Upper lobe of left lung (tissue), 4 donors: ENCODE results near the gene LRP1B.

Experiments used
- CTCF ChIP-seq, 6 experiments: fragments of 450-650 bp in 4 of 6; fragments of 200-600 bp in 2 of 6; sonication (generic) in 2 of 6; IDR thresholded peaks; one replicate each; pipeline ENCODE4 v1.5.1; 2016 to 2019; ENCODE audit warnings: antibody characterized with exemption in 6 of 6
- POLR2A ChIP-seq, 4 donors: fragments of 450-650 bp; IDR thresholded peaks; one replicate each; pipeline ENCODE4 v1.5.1; 2016 to 2017; ENCODE audit warnings: antibody characterized with exemption in 4 of 4, mild to moderate bottlenecking in 2 of 4

- TF ChIP-seq CTCF (IDR thresholded peaks at IDR 0.05) (no peak), POLR2A (IDR thresholded peaks at IDR 0.05) (no peak)
Observed at GRCh38 chr2:141932261-141932660, 198.6 kb downstream of the LRP1B start.
